Activated CD4-positive, alpha-beta T cell treated with anti-CD3 and anti-CD28 coated beads for 48 hours (primary cell): ENCODE results near the gene DFFA.
"Not testable (repeated sequence)": the region's sequence is repeated elsewhere in the genome, so short reads cannot be mapped to it uniquely, and the experiment has no call there.

Experiments used
- DNase-seq: peaks from one replicate; pipeline ENCODE4 v3.0.0-alpha.2; 2020

The DFFA gene

DNA sequence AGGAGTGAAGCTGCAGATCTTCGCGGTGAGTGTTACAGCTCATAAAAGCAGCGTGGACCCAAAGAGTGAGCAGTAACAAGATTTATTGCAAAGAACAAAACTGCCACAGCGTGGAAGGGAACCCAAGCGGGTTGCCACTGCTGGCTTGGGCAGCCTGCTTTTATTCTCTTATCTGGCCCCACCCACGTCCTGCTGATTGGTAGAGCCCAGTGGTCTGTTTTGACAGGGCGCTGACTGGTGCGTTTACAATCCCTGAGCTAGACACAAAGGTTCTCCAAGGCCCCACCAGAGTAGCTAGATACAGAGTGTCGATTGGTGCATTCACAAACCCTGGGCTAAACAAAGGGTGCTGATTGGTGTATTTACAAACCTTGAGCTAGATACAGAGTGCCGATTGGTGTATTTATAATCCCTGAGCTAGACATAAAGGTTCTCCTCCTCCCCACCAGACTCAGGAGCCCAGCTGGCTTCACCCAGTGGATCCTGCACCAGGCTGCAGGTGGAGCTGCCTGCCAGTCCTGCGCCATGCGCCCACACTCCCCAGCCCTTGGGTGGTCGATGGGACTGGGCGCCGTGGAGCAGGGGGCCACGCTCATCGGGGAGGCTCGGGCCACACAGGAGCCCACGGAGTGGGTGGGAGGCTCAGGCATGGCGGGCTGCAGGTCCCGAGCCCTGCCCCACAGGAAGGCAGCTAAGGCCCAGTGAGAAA lies 46.3 kb downstream of the DFFA start:
- DNase-seq: not testable (repeated sequence)

DNA sequence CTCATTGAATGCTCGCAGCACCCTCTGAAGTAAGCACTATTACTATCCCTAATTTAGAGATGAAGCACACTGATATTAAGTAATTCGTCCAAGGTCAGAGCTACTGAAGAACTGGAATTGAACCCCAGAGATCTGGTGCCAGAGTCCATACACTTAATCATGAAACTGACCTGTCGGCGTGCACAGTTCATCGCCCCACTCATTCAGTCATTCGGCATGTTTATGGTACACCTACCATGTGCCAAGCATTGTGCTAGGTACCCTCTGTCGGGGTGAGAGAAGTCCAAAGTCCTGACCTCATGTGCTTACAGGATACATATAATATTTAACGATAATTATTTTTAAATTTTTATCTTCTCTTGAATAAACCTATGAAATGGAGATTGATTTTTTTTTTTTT lies 47.7 kb downstream of the DFFA start:
- no peak for DNase-seq

DNA sequence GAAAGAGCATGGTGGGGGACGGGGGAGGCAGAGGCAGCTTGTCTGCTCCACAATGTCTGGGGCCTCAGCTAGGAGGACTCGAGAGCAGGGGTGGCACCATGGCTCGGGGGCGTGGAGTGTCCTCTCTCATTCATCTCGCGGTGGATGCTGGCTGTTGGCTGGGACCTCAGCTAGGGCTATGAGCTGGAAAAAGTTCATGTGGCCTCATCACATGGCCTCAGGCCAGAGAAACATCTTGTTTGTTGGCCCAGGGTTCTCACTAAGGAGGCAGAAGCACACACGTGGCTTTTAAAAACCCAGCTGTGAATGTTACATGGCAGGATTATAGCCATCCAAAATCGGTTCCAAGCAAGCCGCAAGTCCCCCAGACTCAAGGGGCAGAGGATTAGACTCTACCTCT lies 48.3 kb downstream of the DFFA start:
- no peak for DNase-seq

DNA sequence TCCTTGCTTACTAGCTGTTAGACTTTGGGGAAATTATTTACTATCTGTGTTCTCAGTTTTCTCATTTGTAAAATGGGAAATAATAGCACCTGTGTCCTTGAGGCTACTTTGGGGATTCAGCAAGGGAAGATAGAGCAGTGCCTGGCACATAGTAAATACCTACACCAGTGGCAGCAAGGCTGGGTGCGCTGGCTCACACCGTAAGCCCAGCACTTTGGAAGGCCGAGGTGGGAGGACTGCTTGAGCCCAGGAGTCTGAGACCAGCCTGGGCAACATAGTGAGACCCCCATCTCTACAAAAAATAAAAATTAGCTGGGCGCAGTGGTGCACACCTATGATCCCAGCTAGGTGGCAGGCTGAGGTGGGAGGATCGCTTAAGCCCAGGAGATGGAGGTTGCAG lies 50.7 kb downstream of the DFFA start:
- DNase-seq: no peak

DNA sequence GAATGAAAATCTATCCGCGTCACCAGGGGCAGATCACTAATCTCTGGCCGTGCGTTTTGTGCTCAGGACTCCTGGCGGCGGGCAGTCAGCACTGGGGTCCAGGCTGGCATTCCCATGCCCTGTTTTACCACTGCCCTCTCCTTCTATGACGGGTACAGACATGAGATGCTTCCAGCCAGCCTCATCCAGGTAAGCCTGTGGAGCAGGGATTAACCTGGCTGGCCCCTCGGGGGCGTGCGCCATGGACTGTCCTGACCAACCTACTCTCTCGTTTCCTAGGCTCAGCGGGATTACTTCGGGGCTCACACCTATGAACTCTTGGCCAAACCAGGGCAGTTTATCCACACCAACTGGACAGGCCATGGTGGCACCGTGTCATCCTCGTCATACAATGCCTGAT lies 53.0 kb downstream of the DFFA start:
- DNase-seq: no peak

DNA sequence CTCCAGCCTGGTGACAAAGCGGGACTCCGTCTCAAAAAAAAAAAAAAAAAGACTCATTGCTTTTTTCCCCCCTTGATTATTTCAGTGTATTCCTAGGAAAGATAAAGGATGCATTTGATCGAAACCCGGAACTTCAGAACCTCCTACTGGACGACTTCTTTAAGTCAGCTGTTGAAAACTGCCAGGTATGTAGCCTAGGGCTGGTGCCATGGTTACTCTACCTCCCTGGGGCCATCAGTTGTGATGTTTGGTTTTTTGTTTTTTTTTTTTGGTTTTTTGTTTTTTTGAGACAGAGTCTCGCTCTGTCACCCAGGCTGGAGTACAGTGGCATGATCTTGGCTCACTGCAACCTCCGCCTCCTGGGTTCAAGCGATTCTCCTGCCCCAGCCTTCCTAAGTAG lies 53.6 kb downstream of the DFFA start:
- DNase-seq: not testable (repeated sequence)

DNA sequence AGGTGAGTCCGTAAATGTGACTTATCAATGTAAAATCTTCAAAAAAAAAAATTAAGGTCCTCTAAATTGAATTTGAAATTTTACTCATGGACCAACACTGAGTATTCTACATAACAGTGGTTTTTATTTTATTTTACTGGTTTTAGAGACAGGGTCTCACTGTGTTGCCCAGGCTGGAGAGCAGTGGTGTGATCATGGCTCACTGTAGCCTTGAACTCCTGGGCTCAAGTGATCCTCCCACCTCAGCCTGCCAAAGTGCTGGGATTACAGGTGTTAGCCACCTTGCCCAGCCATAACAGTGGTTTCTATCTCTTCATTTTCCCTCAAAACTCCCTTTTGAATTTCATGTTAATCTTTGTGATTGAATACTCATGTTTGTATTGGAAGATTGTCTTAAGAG lies 56.4 kb downstream of the DFFA start:
- not testable (repeated sequence) for DNase-seq

DNA sequence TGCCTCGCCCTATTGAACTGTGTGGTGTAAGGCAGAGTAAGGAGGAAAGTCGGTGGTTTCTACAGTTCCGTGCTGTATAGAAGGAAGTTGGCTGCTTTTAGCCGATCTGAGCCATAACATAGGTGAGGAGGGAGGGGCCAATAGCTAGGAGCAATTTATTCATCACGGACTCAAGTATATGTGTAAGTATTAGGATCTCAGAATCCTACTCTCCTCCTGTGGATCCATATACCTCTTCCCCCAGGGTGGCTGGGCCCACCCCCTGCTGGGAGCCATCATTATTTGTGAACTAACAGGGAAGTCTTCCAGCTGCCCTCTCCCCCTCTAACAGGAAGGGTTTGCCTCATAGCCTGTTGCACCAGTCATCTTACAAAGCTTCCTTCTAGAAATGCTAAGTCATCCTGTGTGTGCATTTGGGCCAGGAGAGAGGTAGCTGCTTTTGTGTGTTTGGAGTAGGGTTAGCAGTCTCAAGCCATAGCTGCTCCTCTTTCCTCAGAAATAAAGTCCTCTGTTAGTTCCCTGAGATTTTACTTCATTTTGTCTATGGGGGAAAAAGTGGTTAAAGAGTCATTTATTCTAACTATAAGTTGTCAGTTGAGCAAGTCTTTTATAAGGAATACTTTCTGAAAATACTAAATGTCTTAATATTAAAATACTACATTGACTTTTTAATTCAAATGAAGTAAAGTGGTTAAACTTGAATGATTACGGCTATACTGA lies 57.0 kb downstream of the DFFA start:
- no peak for DNase-seq

DNA sequence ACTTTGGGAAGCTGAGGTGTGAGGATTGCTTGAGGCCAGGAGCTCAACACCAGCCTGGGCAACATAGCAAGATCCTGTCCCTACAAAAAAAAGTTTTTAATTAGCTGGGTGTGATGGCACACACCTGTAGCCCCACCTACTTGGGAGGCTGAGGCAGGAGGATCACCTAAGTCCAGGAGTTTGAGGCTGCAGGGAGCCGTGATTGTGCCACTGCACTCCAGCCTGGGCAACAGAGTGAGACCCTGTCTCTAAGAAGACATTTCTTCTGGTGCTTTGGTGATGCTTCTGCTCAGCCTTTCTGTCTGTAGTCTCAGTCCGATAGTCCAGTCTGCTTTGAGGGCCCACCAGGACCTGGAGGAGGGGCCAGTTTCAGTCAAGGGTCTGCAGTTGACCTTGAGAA lies 65.1 kb downstream of the DFFA start:
- DNase-seq: no peak
